Measurements from ENCODE around the gene GNAO1. TPM values are rescaled to one million over a fixed set of nuclear protein-coding genes. Genes with fewer than 3 reads are reported as not detected.

Gene GNAO1
- under 0.01 TPM in 1 of 2 replicates, not detected in the other for total RNA-seq

DNA sequence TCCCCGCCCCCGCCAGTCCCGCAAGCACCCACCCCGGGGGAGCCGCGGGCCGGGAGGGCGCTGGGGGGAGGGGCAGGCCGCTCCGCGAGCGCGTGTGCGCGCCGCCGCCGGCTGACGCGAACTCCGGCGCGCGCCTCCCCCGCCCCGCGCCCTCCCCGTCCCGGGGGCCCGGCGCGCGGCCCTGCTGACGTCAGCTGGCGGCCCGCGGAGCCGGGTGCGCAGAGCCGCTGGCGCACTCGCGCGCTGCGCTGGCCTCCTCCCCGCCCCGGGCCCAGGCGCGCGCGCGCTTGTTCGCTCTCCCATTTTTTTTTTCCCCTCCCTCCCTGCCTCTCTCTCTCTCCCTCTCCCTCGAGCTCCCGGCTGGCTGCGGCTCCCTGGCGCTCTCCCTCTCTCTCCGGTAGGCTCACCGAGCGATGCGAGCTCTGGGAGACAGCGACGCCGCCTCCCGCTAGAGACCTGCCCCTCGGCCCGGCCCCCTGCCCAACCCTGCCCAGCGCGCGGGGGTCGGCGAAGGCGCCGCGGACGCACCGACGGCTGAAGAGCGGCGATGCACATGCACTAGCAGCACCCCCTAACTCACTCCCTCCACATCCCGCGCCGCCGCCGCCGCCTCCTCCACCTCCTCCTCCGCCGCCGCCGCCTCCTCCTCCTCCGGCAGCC is at the start of gene GNAO1:
Gene GNAO1, plus strand, starts transcription at position 334 of the 660 bp plus-strand sequence. CDS start 747 bp downstream, outside the sequence.
- peak; percentile 41 for DNase-seq

GRCh38 chr16:56143666-56144065 is 47.6 kb upstream of the GNAO1 start:
- no peak for DNase-seq

GRCh38 chr16:56145369-56145768 is 45.9 kb upstream of the GNAO1 start:
- DNase-seq, result no peak

DNA sequence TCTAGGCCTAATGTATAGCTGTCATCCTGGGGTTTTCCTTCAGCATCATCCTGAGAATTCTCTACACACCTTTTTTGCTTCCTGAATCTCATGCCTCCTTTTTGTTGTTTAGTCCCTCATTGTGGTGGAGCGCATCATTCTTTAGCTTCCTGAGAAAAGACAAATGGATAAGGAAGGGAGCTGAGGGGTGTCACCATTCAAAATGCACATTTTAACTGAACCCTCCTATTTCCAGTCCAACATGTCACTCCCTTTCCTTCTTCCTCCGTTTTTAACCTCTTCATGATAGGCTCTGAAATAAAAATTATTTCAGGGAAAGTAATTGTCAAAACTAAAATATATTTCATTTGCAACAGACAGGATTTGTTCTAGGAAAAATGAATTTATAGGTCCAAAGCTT is 39.7 kb upstream of the GNAO1 start:
- no peak for DNase-seq

DNA sequence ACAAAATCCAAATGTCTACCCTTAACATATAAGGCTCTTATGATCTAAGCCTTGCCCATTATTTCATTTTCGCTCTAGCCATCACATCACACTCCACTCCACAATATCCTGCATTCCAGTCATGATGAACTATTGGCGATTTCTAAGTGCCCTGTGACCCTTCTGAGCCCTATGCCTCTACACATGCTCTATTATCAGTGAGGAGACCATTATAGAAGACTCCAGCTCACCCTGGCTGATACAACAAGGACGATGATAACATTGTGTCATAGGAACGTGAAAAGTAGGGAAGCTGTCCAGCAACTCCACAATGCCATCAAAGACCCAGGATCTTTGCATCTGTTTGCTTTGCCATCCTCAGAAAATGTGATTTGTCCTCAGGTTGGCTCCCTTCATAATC is 29.6 kb upstream of the GNAO1 start:
- no peak for DNase-seq

GRCh38 chr16:56163089-56163488 is 28.2 kb upstream of the GNAO1 start:
- DNase-seq, result no peak

GRCh38 chr16:56163938-56164337 is 27.4 kb upstream of the GNAO1 start:
- DNase-seq, result no peak

DNA sequence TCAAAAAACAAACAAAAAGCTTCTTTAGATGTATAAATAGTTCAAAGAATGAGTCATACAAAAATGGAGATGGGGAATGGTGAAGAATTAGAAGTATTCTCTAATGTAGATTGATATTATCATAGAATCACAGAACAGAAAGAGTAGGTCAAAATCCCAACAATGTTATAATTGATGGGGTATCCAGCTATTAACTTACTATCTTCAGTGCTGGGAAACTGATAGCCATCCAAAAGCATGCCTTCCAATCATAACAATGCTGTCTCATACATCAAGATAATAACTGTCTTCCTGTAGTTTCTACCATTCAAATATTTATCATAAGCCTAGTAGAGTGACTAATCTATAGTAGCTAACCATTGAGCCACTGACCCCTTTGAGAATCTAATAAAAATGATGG is 26.7 kb upstream of the GNAO1 start:
- DNase-seq, result no peak

GRCh38 chr16:56174411-56174810 is 16.9 kb upstream of the GNAO1 start:
- no peak for DNase-seq

DNA sequence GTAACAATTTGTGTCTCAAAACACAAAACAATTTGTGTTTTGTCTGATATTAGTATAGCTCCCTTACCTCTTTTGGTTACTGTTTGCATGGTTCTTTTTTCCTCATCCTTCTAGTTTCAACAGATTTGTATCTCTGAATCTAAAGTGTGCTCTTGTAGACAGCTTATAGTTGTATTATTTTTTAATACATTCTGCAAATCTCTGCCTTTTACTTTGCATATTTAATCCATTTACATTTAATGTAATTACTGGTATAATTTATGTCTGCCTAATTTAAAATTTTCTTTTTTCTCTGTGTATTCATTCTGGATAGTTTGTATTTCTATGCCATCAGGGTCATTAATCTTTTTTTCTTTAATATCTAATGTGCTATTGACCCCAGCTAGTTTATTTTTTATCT is 9.9 kb upstream of the GNAO1 start:
- no peak for DNase-seq

DNA sequence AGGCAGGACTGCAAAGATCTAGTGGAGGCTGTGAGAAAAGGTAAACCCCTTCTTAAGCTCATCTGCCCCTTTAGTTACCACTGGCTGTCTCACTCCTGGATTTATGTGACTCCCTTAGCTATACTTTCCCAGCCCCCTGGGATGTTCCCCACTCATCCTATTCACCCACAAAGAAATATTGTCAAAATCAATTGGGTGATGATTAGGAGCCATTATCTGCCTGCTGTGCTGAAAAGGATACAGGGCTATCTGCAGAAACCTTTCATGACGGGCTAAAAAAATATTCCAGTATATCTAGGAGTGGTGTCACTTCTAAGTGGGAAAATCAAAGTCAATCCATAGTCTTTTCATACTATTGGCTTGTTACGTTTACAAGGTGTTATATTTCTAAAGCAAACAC is 8.0 kb upstream of the GNAO1 start:
- DNase-seq, result no peak

GRCh38 chr16:56190048-56190676 is 1.1 kb upstream of the GNAO1 start:
- DNase-seq, result no peak

GRCh38 chr16:56190677-56191155 is 573 bp upstream of the GNAO1 start:
- DNase-seq, result peak; percentile 11

DNA sequence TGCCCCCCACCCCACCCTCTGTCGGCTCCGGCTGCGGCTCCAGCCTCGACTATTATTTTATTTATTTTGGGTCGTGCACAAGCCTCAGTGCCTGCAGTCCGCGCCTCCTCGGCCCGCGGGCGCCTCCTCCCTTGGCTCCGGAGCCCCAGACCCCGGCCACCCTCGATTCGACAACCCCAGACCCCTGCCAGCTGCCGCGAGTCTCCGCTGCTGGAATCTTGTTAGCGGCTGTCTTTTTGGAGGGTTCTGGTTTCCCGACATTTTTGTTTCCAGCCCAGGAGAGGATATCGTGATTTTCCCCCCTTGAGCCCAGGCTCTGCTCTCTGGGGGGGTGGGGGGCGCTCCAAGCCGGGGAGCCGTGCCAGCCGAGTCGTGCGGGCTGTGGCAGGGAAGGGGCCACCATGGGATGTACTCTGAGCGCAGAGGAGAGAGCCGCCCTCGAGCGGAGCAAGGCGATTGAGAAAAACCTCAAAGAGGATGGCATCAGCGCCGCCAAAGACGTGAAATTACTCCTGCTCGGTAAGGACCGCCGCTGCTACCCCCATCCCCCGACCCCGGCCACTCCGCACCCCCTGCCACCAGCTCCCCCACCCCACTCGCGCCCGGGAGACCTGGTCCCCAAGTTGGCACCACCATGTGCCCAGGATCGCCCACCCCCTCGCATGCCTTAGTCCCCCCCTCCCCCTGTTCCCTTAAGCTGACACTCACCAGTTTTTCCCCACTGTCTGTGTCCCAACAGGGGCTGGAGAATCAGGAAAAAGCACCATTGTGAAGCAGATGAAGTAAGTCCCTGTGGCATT is 746 bp downstream of the GNAO1 start:
- no peak for DNase-seq

DNA sequence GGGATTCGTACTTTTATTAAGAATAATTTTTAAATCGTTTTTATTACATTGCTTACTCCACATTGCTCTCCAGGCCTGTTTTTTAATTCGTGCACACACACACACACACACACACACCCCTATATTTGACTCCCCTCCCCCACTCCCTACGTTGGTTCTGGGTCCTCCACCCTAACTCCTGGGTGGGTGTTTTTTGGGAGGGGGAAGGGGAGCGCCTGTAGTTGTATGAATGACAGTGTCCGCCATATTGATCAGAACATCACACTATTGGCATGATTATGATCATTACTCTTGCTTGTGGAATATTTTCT is 1.3 kb downstream of the GNAO1 start:
- DNase-seq, result no peak

DNA sequence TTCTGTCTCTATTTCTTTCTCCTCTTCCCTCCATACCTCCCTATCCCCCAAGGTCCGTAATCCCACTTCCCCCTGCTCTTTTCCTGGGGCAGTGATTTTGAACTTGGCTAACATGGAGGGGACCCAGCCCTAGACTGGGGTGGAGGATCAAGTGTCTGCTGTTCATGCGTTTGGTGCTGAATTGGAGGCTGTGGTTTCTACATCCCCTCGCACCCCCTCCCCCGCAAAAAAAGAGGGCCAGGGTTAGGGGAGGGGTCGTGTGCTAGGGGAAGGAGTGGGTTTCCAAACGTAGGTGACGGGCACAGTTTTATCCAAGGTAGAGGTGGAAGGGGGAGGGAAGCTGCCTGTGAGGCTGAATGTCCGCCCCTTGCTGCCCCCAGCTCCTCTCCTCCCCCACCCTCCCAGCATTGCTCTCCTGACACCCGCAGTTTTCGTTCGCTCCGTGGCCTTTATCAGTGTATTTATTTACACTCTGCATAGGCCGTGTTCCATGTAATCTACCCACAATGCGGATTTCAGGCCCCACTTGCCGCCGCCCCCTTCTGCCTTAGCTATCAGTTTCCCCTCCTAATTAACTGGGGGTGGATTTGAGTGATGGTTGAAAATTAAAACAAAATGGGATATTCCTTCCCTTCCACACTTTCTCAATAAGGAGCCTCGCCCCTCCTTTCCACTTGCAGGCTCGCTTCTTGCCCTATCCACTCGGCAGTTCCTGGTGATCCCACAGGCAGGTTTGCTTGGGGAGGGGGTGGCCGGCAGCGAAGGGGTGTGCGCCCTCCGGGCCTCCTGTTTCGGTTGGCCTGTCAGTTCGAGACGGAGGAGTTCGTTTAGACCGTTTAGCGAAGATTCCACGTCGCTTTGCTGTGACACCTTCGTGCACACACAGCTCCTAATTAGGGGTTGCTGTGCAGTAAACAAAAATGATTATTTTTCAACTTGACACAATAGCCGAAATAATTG is 2.0 kb downstream of the GNAO1 start:
- DNase-seq, result no peak

DNA sequence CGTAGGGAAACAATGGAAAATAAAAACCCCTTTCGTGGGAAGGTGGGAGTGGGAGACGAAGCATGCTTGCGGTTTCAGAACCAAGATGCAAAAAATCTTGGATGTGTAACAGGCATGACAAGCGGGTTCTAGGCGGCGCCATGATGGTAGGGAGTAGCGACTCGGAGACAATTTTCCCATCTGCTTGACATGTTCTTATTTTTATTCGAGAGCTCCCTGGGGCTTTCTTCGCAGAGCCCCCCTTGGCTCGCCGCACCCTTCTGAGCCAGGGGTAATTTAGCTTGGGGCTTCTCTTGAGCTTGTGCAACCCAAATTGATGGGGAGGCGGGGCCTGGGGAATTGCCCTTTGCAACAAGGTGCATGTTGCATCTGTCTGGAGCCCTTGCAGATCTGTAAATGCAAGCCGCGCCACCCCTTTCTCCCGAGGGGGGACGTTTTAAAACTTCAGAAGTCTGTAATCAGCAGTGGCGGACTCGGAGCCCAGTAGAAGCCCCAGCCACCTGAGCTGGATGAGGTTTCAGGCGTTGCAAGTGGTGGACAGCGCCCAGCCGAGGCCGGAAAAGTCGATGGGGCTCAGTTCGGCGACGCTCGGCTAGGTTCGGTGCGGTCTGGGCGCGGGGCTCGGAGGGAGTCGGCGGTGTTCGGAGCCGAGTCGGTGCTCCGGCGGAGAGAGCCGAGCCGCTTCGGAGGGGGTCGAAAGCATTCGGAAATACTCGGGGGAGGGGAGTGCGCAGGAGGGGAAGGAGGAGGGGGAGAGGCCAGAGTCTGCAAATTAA is 2.9 kb downstream of the GNAO1 start:
- DNase-seq, result peak; percentile 76

- no peak for DNase-seq
Observed at GRCh38 chr16:56195151-56195550, 3.9 kb downstream of the GNAO1 start.

GRCh38 chr16:56196381-56196780 is 5.1 kb downstream of the GNAO1 start:
- DNase-seq, result no peak

DNA sequence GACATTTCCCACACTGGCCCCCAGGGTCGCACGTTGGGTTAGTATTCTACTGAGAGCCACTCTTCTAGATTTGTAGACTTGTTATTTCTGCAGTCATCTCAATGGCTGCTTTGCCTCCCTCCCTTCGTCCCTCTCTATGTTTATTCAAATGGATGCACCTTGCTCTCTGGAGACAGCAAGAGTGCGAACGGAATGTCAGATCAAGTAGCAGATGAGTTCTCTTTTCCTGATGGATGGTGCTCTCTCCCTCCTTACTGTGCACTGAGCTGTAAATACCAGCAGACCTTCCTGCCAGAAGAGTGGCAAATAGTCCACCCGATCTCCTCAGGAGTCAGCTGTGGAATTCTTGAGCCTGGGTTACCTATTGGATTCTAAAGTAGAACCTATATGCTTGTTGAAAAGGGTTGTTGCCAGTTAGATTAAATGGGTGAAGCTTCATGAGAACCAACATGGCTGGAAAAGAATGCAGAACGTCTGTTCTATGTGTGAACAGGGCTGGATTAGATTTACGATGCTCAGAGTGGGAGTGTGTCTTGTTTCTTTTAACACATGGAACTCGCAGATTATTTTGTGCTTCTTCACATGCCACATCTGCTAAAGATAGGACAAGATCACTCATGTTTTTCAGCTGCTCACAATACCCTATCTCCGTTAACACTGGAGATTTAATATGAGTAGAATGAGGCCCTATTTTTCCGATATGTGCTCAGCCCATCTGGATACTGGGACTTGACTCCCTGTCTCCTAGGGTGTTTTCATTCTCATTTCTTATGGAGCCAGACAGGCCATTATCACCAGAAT is 6.1 kb downstream of the GNAO1 start:
- no peak for DNase-seq

All from dermis blood vessel endothelial cell (primary cell).